Stimulated activated CD8-positive, alpha-beta memory T cell treated with anti-CD3 and anti-CD28 coated beads, Interleukin-4, amount 100 ng/mL, for 24 hours (primary cell): ENCODE results near the gene MUTYH.
"Not testable (repeated sequence)": the region's sequence is repeated elsewhere in the genome, so short reads cannot be mapped to it uniquely, and the experiment has no call there.

Experiments
- DNase-seq: peaks from one replicate; pipeline ENCODE4 v3.0.0-alpha.2; 2020; ENCODE audit warnings: low read depth

The MUTYH gene

GRCh38 chr1:45339789-45340558 lies at the start of gene MUTYH, which contains the start of gene TOE1:
Gene MUTYH (minus strand): TSS chr1:45340440. CDS start chr1:45334505, 5,935 bp downstream.
Gene TOE1 (plus strand): TSS chr1:45340170. CDS start chr1:45340253, 83 bp downstream.
- DNase-seq = peak; percentile 93

GRCh38 chr1:45386219-45386618 lies 46.0 kb upstream of the MUTYH start:
- no peak for DNase-seq

GRCh38 chr1:45385302-45385701 lies 45.1 kb upstream of the MUTYH start:
- no peak for DNase-seq

- not testable (repeated sequence) for DNase-seq
Observed at GRCh38 chr1:45384213-45384612, 44.0 kb upstream of the MUTYH start.

- no peak for DNase-seq
Observed at GRCh38 chr1:45383191-45383590, 43.0 kb upstream of the MUTYH start.

GRCh38 chr1:45381243-45381642 lies 41.0 kb upstream of the MUTYH start:
- no peak for DNase-seq

GRCh38 chr1:45380730-45381129 lies 40.5 kb upstream of the MUTYH start:
- no peak for DNase-seq

- DNase-seq = no peak
Observed at GRCh38 chr1:45380125-45380524, 39.9 kb upstream of the MUTYH start.

- no peak for DNase-seq
Observed at GRCh38 chr1:45379524-45379923, 39.3 kb upstream of the MUTYH start.

GRCh38 chr1:45378184-45378583 lies 37.9 kb upstream of the MUTYH start:
- no peak for DNase-seq

GRCh38 chr1:45375104-45376090 lies 35.2 kb upstream of the MUTYH start:
- no peak for DNase-seq

- no peak for DNase-seq
Observed at GRCh38 chr1:45373573-45373972, 33.3 kb upstream of the MUTYH start.

- no peak for DNase-seq
Observed at GRCh38 chr1:45370575-45370974, 30.3 kb upstream of the MUTYH start.

GRCh38 chr1:45365051-45365450 lies 24.8 kb upstream of the MUTYH start:
- no peak for DNase-seq

GRCh38 chr1:45364294-45364693 lies 24.1 kb upstream of the MUTYH start:
- no peak for DNase-seq

- not testable (repeated sequence) for DNase-seq
Observed at GRCh38 chr1:45360981-45361380, 20.7 kb upstream of the MUTYH start.

- peak; percentile 28 for DNase-seq
Observed at GRCh38 chr1:45359882-45360513, 19.8 kb upstream of the MUTYH start.

- no peak for DNase-seq
Observed at GRCh38 chr1:45356186-45356585, 15.9 kb upstream of the MUTYH start.

GRCh38 chr1:45355683-45356082 lies 15.4 kb upstream of the MUTYH start:
- DNase-seq = no peak

- DNase-seq = no peak
Observed at GRCh38 chr1:45354838-45355237, 14.6 kb upstream of the MUTYH start.

- DNase-seq = no peak
Observed at GRCh38 chr1:45353685-45354084, 13.4 kb upstream of the MUTYH start.

- no peak for DNase-seq
Observed at GRCh38 chr1:45351508-45351907, 11.3 kb upstream of the MUTYH start.
